ENCODE results near the gene FBXO36.
"Not testable (repeated sequence)": the region's sequence is repeated elsewhere in the genome, so short reads cannot be mapped to it uniquely, and the experiment has no call there.

Gene FBXO36

DNA sequence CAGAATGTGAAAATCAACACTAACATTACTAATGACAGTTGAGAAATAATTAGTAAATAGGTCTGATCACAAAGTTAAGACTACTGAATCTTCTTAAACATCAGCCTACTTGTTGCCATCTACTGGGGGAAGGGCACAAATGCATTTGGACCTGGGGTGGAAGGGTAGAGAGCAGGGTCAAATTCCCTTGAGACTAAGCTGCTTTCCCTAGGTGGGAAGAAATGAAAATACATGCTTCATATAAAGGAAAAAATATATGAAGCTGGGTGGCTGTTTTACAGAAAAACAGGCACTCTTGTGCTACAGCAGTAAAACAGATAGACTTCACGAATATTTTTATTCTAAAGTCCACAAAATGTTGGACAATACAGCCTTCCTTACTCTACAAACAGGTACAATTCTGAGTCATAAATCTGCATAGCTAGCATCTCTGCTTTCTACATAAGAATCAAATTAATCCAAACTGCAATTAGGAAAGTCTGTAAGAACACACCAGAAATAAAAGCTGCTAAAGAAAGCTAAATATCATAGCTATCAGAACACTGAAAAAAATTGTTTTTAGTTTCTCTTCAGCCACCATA, 11.4 kb upstream of the FBXO36 start:
- DNase-seq (ENCODE audit: low spot score), result peak; percentile 20

- DNase-seq (ENCODE audit: low spot score), result no peak
Observed at GRCh38 chr2:229914171-229914570, 8.1 kb upstream of the FBXO36 start.

GRCh38 chr2:229917793-229918192, 4.5 kb upstream of the FBXO36 start:
- no peak for DNase-seq (ENCODE audit: low spot score)

DNA sequence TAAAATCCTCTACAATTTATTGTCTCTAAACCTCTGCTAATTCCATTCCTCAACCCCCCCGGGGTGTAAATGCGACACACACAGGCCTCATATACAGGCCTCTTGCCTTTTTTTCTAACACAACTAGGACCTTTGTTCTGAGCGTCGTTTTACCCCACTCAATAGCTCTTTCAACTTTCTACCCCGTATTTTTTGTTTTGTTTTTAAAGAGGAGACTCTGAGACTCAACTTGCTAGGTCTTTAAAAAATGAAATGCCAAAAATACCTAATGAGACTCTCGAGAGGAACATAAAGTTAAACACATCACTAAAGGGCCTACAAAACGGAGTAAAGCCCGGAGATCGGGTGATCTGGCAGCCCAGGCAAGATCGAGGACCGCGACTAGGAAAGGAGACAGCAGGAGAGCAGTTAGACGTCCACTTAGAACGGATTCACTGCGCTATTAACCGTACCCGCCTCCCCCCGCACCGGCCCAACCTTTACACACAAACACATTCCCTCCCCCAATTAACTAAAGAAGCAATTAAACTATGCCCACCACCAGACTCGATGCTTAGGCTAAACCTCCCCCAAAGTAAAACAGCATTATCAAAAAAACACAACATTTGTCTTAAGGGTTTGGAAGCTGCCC, 2.2 kb upstream of the FBXO36 start:
- peak; percentile 52 for DNase-seq (ENCODE audit: low spot score)

- peak; percentile 83 for DNase-seq (ENCODE audit: low spot score)
Observed at GRCh38 chr2:229921101-229921891, 1.0 kb upstream of the FBXO36 start.

- peak; percentile 93 for DNase-seq (ENCODE audit: low spot score)
Observed at GRCh38 chr2:229921892-229922448, 333 bp upstream of the FBXO36 start, which contains the start of gene TRIP12. Gene TRIP12 (minus strand): TSS chr2:229922009. CDS start chr2:229880079, 41,930 bp downstream.

DNA sequence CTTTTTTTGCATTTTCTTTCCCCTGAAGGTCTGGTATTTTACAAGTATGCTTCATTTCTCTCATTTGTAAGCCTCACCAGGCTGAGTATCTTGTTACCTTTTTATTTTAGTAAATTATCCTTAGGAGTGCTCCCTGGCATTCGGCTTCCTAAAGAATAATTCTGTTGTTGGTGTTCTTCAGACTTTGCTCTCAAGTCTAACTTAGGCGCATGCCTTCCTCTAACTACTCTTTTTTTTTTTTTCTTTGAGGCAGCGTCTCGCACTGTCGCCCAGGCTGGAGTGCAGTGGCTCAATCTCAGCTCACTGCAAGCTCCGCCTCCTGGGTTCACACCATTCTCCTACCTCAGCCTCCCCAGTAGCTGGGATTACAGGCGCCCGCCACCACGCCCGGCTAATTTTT, 2.2 kb downstream of the FBXO36 start:
- not testable (repeated sequence) for DNase-seq (ENCODE audit: low spot score)

- no peak for DNase-seq (ENCODE audit: low spot score)
Observed at GRCh38 chr2:229925201-229925600, 2.9 kb downstream of the FBXO36 start.

DNA sequence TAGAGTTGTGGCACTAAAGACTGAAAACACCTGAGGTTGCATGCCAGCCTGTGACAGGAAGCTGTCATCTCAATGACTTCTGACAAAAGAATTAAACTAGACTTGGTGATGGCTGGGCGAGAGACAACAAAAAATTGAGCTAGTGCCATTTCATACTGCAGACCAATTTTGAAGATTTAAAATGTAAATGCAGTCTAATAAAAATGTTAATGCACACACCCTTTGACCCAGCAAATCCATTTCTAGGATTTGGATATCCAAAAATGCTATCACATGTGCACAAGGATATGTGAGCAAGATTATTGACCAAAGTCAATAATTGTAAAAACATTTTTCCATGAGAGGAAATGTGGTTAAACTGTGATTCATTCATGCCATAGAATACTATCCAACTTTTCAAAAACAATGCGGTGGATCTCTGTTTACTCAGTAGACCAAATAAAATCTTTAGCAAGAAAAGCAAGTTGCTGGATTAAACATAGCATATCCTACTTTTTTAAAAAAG, 5.6 kb downstream of the FBXO36 start:
- no peak for DNase-seq (ENCODE audit: low spot score)

DNA sequence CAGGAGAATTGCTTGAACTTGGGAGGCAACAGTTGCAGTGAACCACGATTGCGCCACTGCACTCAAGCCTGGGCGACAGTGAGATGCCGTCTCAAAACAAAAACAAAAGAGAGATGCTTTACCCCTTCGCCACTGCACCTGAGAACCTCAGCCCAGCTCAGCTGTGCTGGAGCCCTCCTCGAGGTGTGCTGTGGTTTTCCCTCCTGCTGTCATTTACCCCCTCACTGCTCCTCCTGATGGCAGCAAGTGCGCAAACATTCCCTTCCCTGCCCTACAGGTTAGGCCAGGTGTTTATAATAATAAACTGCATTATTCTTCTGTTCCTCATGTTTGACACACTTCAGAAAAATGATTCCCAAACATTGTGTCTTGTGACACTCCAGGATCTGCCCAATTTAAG, 8.4 kb downstream of the FBXO36 start:
- no peak for DNase-seq (ENCODE audit: low spot score)

DNA sequence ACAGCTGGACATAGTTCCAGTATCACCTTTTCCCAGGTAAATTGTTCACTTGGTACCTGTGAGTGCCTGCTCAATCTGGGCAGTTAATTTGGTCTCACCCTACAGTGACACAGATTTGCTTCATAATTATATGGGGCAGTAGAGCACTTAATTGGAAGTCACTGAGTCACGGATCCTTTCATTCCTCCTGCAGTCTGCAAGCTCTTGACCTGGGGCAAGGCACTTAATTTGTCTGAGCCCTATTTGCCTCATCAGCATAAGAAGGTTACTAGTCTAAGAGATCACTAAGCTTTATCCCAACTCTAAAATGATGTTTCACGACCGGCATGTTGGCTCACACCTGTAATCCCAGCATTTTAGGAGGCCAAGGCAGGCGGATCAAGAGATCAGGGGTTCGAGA, 8.9 kb downstream of the FBXO36 start:
- DNase-seq (ENCODE audit: low spot score), result no peak

GRCh38 chr2:229937537-229937936, 15.2 kb downstream of the FBXO36 start:
- no peak for DNase-seq (ENCODE audit: low spot score)

DNA sequence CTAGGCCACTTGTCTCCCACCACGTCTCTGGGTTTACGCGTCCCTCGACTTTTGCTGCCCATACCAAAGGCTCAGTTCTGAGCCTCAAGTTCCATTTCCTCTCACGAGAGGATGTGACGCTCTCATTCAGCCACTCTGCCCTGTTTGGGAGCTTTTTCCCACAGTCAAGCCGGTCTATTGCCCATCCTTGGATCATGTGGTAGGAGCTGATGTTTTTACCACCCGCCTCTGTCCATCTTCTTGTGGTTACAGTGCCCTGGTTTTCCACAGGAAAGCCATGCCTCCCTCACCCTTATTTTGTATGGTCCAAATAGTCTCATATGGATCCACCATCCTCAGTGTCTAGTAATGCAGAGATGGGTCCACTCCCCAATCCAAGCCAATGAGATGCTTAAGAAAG, 20.4 kb downstream of the FBXO36 start:
- DNase-seq (ENCODE audit: low spot score), result no peak

GRCh38 chr2:229943171-229943570, 20.9 kb downstream of the FBXO36 start:
- no peak for DNase-seq (ENCODE audit: low spot score)

DNA sequence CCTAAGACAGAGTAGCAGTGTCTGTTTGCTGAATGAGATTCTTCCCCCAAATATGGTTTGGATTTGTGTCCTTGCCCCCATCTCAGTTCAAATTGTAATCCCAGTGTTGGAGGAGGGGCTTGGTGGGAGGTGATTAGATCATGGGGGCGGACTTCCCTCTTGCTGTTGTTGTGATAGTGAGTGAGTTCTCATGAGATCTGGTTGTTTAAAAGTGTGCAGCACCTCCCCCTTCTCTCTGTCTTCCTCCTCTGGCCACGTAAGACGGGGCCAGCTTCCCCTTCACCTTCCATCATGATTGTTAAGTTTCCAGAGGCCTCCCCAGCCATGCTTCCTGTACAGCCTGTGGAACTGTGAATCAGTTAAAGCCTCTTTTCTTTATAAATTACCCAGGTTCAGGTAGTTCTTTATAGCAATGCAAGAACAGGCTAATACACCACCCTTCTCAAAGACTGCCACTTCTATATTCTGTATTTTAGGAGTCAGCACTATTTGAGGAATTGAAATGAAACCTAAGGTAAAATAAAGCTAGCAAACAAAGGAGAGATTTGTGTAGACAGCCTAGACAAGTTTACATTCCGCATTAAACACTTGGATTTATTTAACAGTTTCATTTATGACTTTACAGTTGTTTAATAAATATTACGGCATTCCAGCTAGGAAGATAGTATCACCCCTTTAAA, 21.6 kb downstream of the FBXO36 start:
- DNase-seq (ENCODE audit: low spot score), result no peak

DNA sequence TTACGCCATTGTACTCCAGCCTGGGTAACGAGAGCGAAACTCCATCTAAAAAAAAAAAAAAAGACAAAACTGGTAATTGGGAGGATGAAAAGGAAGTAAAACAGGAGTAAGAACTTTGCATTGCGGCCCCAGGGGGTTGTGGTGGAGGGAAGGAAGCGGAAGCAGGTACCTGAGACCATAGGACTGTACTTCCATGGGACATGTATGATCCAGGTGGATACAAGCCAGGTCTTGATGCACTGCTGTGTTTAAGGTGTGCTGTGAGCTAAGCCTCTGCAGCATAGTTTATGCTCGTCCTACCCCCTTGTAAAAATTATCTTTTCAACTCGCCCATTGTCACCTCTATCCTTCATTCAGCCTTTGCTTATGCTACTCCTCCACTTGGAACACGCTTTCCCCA, 23.7 kb downstream of the FBXO36 start:
- no peak for DNase-seq (ENCODE audit: low spot score)

DNA sequence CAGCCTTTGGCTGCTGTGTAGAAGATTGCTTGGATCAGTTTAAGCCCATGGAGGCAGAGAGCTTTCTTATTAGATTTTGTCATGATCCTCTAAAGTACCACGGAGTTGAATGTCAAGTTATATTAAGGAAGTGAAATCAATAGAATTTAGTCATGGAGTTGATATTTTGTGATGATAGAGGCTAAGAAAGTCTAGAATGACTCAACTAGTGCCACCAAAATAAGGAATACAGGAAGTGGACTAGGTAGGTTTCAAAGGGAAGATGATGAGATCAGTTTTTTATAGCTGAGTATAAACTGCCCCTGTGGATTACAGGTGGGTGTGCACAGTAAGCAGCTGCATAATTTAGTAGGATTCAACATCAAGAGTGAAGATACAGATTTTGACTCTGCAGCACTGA, 25.2 kb downstream of the FBXO36 start:
- DNase-seq (ENCODE audit: low spot score), result no peak

DNA sequence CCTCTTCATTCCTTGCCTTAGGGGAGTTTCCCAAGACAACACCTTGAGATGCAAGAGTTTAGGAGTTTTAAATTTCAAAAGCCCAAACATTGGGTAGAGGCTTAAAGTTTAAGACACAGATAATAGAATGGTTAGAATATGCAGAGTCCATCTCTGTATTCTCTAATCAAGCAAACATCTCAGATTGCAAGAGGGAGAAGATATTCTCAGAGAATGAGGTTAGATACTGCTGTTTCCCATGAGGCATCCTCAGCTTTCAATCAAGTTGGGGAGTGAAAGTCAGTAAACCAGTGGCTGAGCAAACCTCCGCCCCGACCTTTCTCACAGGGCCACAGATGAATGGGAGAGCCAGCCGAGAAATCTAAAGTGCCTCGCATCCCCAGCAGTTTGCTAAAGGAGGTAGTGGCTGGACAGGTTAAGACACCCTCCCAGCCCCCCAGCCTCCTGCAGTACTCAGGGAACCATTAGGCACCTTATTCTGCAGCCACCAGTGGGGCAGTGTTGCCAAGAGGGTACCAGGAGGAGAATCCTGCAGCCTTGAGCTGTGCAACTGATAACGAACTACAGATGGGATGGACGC, 30.0 kb downstream of the FBXO36 start:
- no peak for DNase-seq (ENCODE audit: low spot score)

GRCh38 chr2:229955663-229956062, 33.4 kb downstream of the FBXO36 start:
- no peak for DNase-seq (ENCODE audit: low spot score)

DNA sequence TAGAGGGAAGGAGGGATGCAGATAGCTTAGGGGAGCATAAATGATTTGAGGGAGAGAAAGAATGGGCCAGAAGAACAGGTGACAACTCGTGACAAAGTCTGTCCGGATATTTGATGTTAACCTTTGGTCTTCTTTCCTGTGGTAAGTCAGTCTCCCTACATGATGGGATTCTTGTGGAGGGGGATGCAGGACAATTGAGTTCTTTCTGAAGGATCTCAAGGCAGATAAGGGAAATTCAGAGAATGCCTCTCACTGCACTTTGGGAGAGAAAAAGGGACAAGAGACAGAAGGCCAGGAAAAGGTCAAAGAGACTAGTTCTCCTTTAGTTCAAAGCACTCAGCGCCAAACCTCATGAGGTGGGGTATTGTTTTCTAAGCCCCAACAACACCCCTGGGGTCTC, 34.2 kb downstream of the FBXO36 start:
- DNase-seq (ENCODE audit: low spot score), result no peak

GRCh38 chr2:229963596-229963995, 41.3 kb downstream of the FBXO36 start:
- DNase-seq (ENCODE audit: low spot score), result not testable (repeated sequence)

- no peak for DNase-seq (ENCODE audit: low spot score)
Observed at GRCh38 chr2:229969921-229970320, 47.6 kb downstream of the FBXO36 start.

Measured in globus pallidus (tissue), 1 donor.